Activated CD8-positive, alpha-beta T cell treated with anti-CD3 and anti-CD28 coated beads for 36 hours (primary cell): ENCODE results near the gene CDH5. TPM values are rescaled to one million over a fixed set of nuclear protein-coding genes. Genes with fewer than 3 reads are reported as not detected.

ENCODE experiments used
- ATAC-seq: fragments of 200-7000 bp; cut with Tn5 transposase; one replicate; pipeline ENCODE4 v1.10.0; 2021; ENCODE audit warnings: mild to moderate bottlenecking, moderate library complexity
- CTCF ChIA-PET: fragments of 350-600 bp; sonication (Branson Sonifier 250); formaldehyde crosslinking; loops from one replicate; lab custom pipeline; 2021; ENCODE audit warnings: antibody characterized with exemption; lab: Charles Lee
- POLR2A ChIA-PET: fragments of 350-600 bp; sonication (Branson Sonifier 250); formaldehyde crosslinking; loops from one replicate; lab custom pipeline; 2021; ENCODE audit warnings: antibody characterized with exemption; lab: Charles Lee
- DNase-seq: peaks from one replicate; pipeline ENCODE4 v3.0.0-alpha.2; 2020
- H3K27ac Mint-ChIP-seq: one replicate; pipeline ENCODE4 v1.8.0; 2021; ENCODE audit warnings: mild to moderate bottlenecking, mixed read lengths
- H3K27me3 Mint-ChIP-seq: one replicate; pipeline ENCODE4 v1.8.0; 2021; ENCODE audit warnings: mixed read lengths
- H3K36me3 Mint-ChIP-seq: one replicate; pipeline ENCODE4 v1.8.0; 2021; ENCODE audit warnings: low read depth, mixed read lengths
- H3K4me1 Mint-ChIP-seq: one replicate; pipeline ENCODE4 v1.8.0; 2021; ENCODE audit warnings: low read depth, mixed read lengths
- H3K4me3 Mint-ChIP-seq: one replicate; pipeline ENCODE4 v1.8.0; 2021; ENCODE audit warnings: mild to moderate bottlenecking, moderate library complexity, mixed read lengths
- H3K9me3 Mint-ChIP-seq: one replicate; pipeline ENCODE4 v1.8.0; 2021; ENCODE audit warnings: mixed read lengths
- CTCF ChIP-seq: fragments of 200-600 bp; IDR thresholded peaks from one replicate; pipeline ENCODE4 v1.8.0; 2022; ENCODE audit warnings: antibody characterized with exemption, mild to moderate bottlenecking
- intact Hi-C: fragments of 100-400 bp; cut with micrococcal nuclease; formaldehyde crosslinking; loops from one replicate; pipeline ENCODE4 v1.10.0; 2022
- total RNA-seq, 2 experiments: library from RNA; stranded (reverse); gene quantifications; one replicate each; pipeline ENCODE4 v1.2.3, GENCODE V29; 2021

Gene CDH5
- total RNA-seq, 2 experiments from 2014 or later: not detected

- Mint-ChIP-seq H3K36me3 (no peaks in the 10 kb centered on the region), H3K4me1 (peaks cover 6% of the 10 kb centered on the region), H3K4me3 (no peak overlapping the region), H3K27ac (no peak overlapping the region), H3K27me3 (peaks cover 51% of the 10 kb centered on the region), H3K9me3 (no peaks in the 10 kb centered on the region)
- intact Hi-C loops: no loop called here
- DNase-seq (no peak), ATAC-seq (no peak)
- POLR2A ChIA-PET: interaction anchor here (1.3 kb wide), 1 partner anchor 95 kb away, joined by 3 read pairs; no protein-coding TSS in a partner anchor
- TF ChIP-seq CTCF: no peak
- CTCF ChIA-PET: interaction anchor here (1.0 to 1.5 kb wide), 3 partner anchors 10 to 21 kb away, joined by 3 to 4 read pairs (median 4); no protein-coding TSS in a partner anchor
Observed at GRCh38 chr16:66425651-66426050, 59.2 kb downstream of the CDH5 start.

- DNase-seq (no peak), ATAC-seq (peak; percentile 19)
- Mint-ChIP-seq H3K9me3 (no peaks in the 10 kb centered on the region), H3K4me3 (no peak overlapping the region), H3K36me3 (no peaks in the 10 kb centered on the region), H3K27me3 (peaks cover 51% of the 10 kb centered on the region), H3K4me1 (peaks cover 6% of the 10 kb centered on the region), H3K27ac (no peak overlapping the region)
- TF ChIP-seq CTCF: no peak
- intact Hi-C loops: no loop called here
- ChIA-PET CTCF (interaction anchor here (1.5 kb wide), 1 partner anchor 19 kb away, joined by 4 read pairs; no protein-coding TSS in a partner anchor), POLR2A (no interaction called here)
Observed at GRCh38 chr16:66426112-66427035, 59.9 kb downstream of the CDH5 start.

- H3K9me3 Mint-ChIP-seq: no peaks in the 10 kb centered on the region
- intact Hi-C loops: no loop called here
- H3K27ac Mint-ChIP-seq: no peak within 1 kb of the TSS
- ChIA-PET POLR2A (no interaction called here), CTCF (interaction anchor here (0.8 to 1.5 kb wide), 2 partner anchors 20 kb away, joined by 4 to 5 read pairs; no protein-coding TSS in a partner anchor)
- no peaks in the 10 kb centered on the region for H3K36me3 Mint-ChIP-seq
- TF ChIP-seq CTCF: no peak
- no peak within 1 kb of the TSS for H3K4me3 Mint-ChIP-seq
- H3K27me3 Mint-ChIP-seq: peaks cover 56% of the 10 kb centered on the region
- ATAC-seq: peak; percentile 30
- peaks cover 6% of the 10 kb centered on the region for H3K4me1 Mint-ChIP-seq
- no peak for DNase-seq
Observed at GRCh38 chr16:66427036-66427860, 60.8 kb downstream of the CDH5 start, which contains the start of gene BEAN1. TSS of gene BEAN1 (plus strand) at chr16:66427295. CDS start at chr16:66437677, 10,382 bp downstream.

- Mint-ChIP-seq H3K9me3 (no peaks in the 10 kb centered on the region), H3K4me3 (no peak overlapping the region), H3K36me3 (no peaks in the 10 kb centered on the region), H3K27ac (no peak overlapping the region), H3K4me1 (peaks cover 6% of the 10 kb centered on the region), H3K27me3 (peaks cover 59% of the 10 kb centered on the region)
- DNase-seq (peak; percentile 4), ATAC-seq (peak; percentile 54)
- no peak for TF ChIP-seq CTCF
- ChIA-PET CTCF (interaction anchor here (0.8 to 1.2 kb wide), 2 partner anchors 21 to 49 kb away, joined by 4 to 5 read pairs; no protein-coding TSS in a partner anchor), POLR2A (no interaction called here)
- intact Hi-C loops: no loop called here
Observed at GRCh38 chr16:66427871-66428681, 61.6 kb downstream of the CDH5 start.
